ENCODE measurements around the gene HES5. TPM values are rescaled to one million over a fixed set of nuclear protein-coding genes. Genes with fewer than 3 reads are reported as not detected.

The HES5 gene
- total RNA-seq, 1 donor: not detected

- Histone ChIP-seq H3K9me3 (ENCODE audit: low read depth, low read length) (no peaks in the 10 kb centered on the region), H3K4me1 (ENCODE audit: insufficient read depth, low read length) (peaks cover 11% of the 10 kb centered on the region), H3K36me3 (ENCODE audit: insufficient read depth, low read length) (peaks cover 31% of the 10 kb centered on the region), H3K79me2 (ENCODE audit: insufficient read depth, low read length) (peaks cover 40% of the 10 kb centered on the region), H3K4me3 (ENCODE audit: insufficient read depth, low read length) (no peak overlapping the region), H3K4me2 (ENCODE audit: insufficient read depth, low read length) (no peak overlapping the region), H4K20me1 (ENCODE audit: insufficient read depth, low read length) (peaks cover 40% of the 10 kb centered on the region), H3K27ac (ENCODE audit: low read depth, low read length) (no peak overlapping the region), H2AFZ (ENCODE audit: low read length) (no peak overlapping the region), H3K27me3 (ENCODE audit: insufficient read depth, low read length) (no peaks in the 10 kb centered on the region)
- TF ChIP-seq, protein P1, sequence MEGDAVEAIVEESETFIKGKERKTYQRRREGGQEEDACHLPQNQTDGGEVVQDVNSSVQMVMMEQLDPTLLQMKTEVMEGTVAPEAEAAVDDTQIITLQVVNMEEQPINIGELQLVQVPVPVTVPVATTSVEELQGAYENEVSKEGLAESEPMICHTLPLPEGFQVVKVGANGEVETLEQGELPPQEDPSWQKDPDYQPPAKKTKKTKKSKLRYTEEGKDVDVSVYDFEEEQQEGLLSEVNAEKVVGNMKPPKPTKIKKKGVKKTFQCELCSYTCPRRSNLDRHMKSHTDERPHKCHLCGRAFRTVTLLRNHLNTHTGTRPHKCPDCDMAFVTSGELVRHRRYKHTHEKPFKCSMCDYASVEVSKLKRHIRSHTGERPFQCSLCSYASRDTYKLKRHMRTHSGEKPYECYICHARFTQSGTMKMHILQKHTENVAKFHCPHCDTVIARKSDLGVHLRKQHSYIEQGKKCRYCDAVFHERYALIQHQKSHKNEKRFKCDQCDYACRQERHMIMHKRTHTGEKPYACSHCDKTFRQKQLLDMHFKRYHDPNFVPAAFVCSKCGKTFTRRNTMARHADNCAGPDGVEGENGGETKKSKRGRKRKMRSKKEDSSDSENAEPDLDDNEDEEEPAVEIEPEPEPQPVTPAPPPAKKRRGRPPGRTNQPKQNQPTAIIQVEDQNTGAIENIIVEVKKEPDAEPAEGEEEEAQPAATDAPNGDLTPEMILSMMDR (IDR thresholded peaks at IDR 0.05; ENCODE audit: extremely low read depth, low read depth, low read length): no peak
- no peak for DNase-seq (ENCODE audit: insufficient read length, low spot score, missing footprints)
Observed at GRCh38 chr1:2520206-2520605, 9.9 kb downstream of the HES5 start.

- no peak for DNase-seq (ENCODE audit: insufficient read length, low spot score, missing footprints)
- Histone ChIP-seq H3K27me3 (ENCODE audit: insufficient read depth, low read length) (no peaks in the 10 kb centered on the region), H3K4me2 (ENCODE audit: insufficient read depth, low read length) (no peak overlapping the region), H3K36me3 (ENCODE audit: insufficient read depth, low read length) (peaks cover 31% of the 10 kb centered on the region), H3K4me1 (ENCODE audit: insufficient read depth, low read length) (peaks cover 6% of the 10 kb centered on the region), H3K79me2 (ENCODE audit: insufficient read depth, low read length) (peaks cover 35% of the 10 kb centered on the region), H3K27ac (ENCODE audit: low read depth, low read length) (no peak overlapping the region), H3K9me3 (ENCODE audit: low read depth, low read length) (no peaks in the 10 kb centered on the region), H2AFZ (ENCODE audit: low read length) (no peak overlapping the region), H4K20me1 (ENCODE audit: insufficient read depth, low read length) (peaks cover 38% of the 10 kb centered on the region), H3K4me3 (ENCODE audit: insufficient read depth, low read length) (no peak overlapping the region)
- TF ChIP-seq, protein P1 (IDR thresholded peaks at IDR 0.05; ENCODE audit: extremely low read depth, low read depth, low read length): no peak
Observed at GRCh38 chr1:2519729-2520128, 10.3 kb downstream of the HES5 start.

GRCh38 chr1:2519029-2519685 lies 10.9 kb downstream of the HES5 start:
- peaks cover 29% of the 10 kb centered on the region for H3K79me2 ChIP-seq (ENCODE audit: insufficient read depth, low read length)
- H3K4me1 ChIP-seq (ENCODE audit: insufficient read depth, low read length): peaks cover under 1% of the 10 kb centered on the region
- H2AFZ ChIP-seq (ENCODE audit: low read length): no peak overlapping the region
- H3K27ac ChIP-seq (ENCODE audit: low read depth, low read length): no peak overlapping the region
- H3K36me3 ChIP-seq (ENCODE audit: insufficient read depth, low read length): peaks cover 31% of the 10 kb centered on the region
- peaks cover 32% of the 10 kb centered on the region for H4K20me1 ChIP-seq (ENCODE audit: insufficient read depth, low read length)
- H3K9me3 ChIP-seq (ENCODE audit: low read depth, low read length): no peaks in the 10 kb centered on the region
- TF ChIP-seq, protein P1 (IDR thresholded peaks at IDR 0.05; ENCODE audit: extremely low read depth, low read depth, low read length): no peak
- DNase-seq (ENCODE audit: insufficient read length, low spot score, missing footprints): no peak
- H3K4me2 ChIP-seq (ENCODE audit: insufficient read depth, low read length): no peak overlapping the region
- no peak overlapping the region for H3K4me3 ChIP-seq (ENCODE audit: insufficient read depth, low read length)
- H3K27me3 ChIP-seq (ENCODE audit: insufficient read depth, low read length): no peaks in the 10 kb centered on the region

DNA sequence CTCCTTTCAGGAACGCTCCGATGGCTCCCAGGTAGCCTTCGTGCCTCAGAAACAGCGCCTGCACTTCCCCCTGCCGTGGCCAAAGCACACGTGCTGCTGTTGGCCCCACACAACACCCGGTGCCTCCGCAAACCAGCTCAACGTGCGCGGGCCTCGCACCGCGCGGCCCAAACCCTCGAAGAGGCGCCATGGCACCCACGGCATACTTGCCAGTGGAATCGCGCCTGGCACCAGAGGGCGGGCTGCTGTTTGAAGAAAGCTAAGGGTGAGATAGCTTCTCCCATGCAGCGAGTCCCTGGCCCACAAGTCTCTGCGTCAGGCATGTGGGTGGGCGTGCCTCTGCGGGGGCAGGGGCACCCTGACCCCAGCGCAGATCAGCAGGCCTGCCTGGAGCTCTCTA lies 11.5 kb downstream of the HES5 start:
- Histone ChIP-seq H3K4me3 (ENCODE audit: insufficient read depth, low read length) (no peak overlapping the region), H4K20me1 (ENCODE audit: insufficient read depth, low read length) (peaks cover 26% of the 10 kb centered on the region), H3K36me3 (ENCODE audit: insufficient read depth, low read length) (peaks cover 32% of the 10 kb centered on the region), H3K27me3 (ENCODE audit: insufficient read depth, low read length) (no peaks in the 10 kb centered on the region), H3K27ac (ENCODE audit: low read depth, low read length) (no peak overlapping the region), H3K4me1 (ENCODE audit: insufficient read depth, low read length) (no peaks in the 10 kb centered on the region), H3K9me3 (ENCODE audit: low read depth, low read length) (no peaks in the 10 kb centered on the region), H2AFZ (ENCODE audit: low read length) (no peak overlapping the region), H3K4me2 (ENCODE audit: insufficient read depth, low read length) (no peak overlapping the region), H3K79me2 (ENCODE audit: insufficient read depth, low read length) (peaks cover 23% of the 10 kb centered on the region)
- TF ChIP-seq, protein P1 (IDR thresholded peaks at IDR 0.05; ENCODE audit: extremely low read depth, low read depth, low read length): no peak
- no peak for DNase-seq (ENCODE audit: insufficient read length, low spot score, missing footprints)

Measured in osteoblast (primary cell).